GF-D8 (cell line): ENCODE data around the gene UQCR11.

Source experiments
- DNase-seq: peaks from one replicate; lab custom pipeline; 2025; lab: John Stamatoyannopoulos, UW

Gene UQCR11

DNA sequence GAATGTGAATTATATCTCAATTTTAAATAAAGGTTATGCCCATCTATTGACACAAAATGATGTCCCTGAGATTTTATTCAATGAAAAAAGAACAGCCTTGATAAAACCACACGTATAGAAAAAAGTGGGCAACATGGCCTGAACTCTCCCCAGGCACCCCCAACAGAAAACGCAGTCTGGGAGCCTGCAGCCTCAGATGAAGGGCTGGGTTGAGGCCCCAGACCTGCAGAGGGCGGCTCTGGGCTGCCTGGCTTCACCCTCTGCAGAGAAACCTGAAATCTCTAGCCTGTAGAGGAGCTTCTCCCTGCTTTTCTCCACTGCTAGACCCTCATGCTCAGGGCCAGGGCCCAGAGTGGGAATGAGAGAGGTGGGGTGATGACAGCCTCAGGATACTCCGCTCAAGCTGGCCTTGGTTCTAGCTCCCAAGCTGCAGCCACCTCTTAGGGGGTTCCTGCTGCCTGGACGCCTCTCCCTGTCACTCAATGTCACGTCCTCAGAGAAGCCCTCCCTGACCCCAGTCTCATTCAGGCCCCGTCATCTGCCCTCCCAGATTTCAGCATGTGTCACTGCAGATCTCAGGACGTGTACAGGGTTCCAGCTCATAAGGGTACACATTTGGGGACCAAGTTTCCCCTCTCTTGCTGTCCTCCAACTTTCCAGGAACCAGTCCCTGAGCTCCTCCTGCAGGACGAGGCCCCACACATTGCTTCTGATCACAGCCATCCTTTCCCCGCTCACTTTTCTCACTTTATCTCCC lies 14.4 kb downstream of the UQCR11 start:
- DNase-seq = no peak

DNA sequence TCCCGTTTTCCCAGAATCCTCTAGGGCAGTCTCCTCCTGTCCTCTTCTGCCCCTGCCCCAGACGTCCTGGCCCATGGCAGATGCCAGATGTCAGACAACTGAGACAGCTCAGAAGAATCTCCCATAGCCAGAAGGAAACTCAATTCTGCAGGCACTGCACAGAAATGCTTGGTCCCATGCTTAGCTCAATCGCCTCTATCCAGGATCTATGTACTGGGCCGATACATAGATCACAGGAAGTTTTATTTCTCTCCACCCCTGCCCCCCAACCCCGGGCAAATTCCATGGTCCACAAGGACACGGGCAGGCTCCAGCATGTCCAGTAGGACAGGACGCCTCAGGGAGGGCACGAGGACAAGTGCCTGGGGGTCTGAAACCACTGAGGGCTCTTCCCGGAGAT lies 17.4 kb downstream of the UQCR11 start:
- DNase-seq = no peak

DNA sequence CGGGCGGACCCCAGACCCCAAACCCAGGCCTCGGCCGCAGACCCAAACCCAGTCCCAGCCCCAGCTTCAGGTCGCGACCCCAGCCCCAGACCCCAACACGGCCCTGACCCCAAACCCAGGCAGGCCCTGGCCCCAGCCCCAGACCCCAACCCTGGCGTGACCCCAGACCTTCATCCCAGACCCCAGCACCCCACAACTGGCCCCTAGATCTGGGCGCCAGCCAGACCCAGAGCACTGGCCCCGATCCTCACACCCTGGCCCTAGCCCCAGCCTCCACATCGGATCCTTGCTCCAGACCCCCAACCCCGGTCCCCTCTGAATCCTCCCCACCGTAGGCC lies 20.1 kb downstream of the UQCR11 start:
- no peak for DNase-seq

DNA sequence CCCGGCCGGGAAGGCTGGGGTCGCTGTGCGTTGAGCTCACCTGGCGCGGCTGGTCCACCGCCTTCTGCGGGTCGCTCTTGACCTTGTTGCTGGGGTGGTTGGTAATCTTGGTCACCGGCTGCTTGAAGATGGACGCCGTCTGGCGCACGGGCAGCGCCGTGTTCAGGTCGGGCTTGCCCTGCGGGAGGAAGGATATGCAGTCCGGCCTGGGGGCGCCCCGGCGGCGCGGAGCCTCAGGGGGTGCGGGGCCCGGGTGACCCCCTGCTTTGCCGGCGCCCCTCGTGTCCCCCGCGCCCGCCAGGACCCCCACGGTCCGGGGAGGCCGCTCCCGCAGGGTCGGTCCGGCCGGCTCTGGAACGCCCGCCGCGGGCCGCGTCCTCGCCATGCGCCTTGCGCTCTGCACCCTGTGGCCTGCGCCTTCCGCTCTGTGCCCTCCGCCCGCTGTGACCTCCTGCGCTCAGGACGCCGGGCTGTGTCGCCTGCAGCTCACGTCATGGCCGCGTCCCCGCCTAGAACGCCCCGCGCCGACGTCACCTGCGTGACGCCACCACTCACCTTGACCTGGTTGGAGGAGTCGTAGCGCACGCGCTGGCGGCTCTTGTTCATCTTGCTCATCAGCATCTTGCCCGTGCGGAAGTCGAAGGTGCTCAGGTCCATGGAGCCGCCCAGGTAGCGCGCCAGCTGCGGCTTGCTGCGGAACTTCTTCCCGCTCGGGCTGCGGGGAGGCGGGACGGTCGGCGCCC lies 20.6 kb downstream of the UQCR11 start:
- no peak for DNase-seq

DNA sequence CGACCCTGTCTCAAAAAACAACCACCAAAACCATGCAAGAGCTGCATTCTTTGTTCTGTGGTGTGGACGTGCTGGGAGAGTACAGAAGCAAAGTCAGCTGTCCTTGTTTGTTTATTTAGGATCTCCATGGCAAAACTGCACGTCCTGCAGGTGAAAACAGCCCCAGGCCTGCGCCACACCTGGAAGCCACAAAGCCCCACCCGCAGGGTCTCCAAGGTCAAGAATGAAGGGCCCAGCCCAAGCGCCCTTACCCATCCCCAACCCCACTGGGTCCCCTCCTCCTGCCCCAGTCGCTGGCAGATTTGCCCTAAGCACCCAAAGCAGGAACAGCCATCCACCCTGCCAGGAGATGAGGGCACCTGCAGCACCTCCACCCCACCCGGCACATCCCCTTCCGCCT lies 23.1 kb downstream of the UQCR11 start:
- DNase-seq = no peak

DNA sequence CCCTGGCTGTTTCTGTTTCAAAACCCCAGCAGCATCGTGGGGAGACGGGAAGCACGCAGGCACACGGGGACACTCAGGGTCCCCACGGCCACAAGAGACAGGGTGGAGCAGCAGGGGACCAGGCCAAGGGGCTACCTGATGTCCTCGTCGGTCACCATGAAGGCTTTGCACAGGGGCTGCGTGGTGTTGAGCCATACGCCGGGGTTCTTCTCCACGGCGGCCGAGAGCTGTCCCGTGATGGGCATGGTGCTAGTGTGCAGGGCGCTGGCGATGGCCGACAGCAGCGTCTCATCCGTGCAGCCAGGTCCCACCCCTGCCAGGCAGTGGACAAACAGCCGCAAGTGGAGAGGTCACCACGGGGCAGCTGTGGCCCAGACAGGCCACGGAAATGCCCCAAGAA lies 24.3 kb downstream of the UQCR11 start:
- DNase-seq = no peak

DNA sequence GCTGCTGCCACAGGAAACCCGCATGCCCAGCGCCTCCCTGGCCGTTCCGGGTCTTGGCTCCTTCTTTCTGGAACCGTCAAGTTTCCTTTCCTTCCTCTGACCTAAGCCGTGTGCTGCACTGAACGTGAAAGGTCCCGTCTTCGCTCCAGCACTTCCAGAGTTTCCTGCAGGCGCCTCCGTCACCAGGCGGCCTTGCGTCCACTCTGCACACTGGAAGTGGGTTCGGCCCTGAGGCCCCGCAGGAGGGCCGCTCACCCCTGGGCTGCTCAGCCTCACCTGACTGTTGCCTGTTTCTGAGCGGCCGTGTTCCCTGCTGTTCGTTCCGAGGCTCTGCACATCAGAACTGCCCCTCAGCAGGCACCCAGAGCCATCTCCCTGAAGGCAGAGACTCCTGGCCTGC lies 24.9 kb downstream of the UQCR11 start:
- no peak for DNase-seq

DNA sequence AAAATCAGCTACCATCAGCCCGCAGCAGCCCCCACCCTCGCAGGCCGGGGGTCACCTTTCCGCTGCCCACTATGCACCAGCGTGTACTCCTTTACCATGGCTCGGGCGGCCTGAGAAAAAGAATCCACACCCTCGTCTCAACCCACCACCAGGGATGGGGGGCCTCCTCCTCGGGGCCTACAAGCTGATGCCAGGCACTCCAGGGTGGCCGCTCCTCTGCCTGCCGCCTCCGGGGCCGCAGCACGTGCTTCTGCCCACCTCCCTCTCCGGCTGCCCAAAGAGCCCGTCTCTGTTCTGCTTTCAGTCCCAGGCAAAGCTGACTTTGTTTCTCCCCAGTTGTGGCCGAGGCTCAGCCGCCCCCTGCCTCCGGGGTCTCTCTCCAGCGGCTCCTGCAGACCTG lies 26.0 kb downstream of the UQCR11 start:
- no peak for DNase-seq

DNA sequence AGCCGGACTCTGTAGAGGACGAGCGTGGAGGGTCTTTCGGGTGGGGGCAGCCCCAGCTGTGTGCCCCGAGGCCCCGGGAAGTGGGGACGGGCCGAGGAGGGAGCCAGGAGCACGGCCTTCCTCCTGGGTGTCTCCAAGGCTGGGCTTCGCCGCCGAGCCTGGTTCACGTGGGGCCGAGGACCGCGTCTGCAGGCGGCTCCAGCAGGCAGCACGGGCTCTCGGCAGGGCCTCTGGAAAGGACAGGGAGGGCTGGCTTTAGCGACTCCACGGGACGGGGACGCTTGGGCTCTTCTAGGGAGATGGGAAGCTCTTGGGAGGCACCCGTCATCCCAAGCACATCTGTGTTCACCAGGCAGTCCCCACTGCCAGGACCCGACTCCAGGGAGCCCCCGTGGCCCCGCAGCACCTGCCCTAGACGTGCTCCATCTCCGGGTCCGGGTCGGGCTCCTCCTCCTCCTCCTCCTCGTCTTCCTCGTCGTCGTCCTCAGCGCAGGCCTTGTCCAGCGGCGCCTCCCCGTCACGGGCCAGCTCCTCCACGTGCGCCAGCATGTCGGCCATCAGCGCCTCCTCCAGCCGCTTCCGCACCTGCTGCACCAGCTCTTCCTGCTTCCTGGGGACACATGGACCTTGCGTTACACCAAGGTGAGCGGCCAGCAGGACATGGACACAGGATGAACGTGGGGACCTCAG lies 27.2 kb downstream of the UQCR11 start:
- no peak for DNase-seq

DNA sequence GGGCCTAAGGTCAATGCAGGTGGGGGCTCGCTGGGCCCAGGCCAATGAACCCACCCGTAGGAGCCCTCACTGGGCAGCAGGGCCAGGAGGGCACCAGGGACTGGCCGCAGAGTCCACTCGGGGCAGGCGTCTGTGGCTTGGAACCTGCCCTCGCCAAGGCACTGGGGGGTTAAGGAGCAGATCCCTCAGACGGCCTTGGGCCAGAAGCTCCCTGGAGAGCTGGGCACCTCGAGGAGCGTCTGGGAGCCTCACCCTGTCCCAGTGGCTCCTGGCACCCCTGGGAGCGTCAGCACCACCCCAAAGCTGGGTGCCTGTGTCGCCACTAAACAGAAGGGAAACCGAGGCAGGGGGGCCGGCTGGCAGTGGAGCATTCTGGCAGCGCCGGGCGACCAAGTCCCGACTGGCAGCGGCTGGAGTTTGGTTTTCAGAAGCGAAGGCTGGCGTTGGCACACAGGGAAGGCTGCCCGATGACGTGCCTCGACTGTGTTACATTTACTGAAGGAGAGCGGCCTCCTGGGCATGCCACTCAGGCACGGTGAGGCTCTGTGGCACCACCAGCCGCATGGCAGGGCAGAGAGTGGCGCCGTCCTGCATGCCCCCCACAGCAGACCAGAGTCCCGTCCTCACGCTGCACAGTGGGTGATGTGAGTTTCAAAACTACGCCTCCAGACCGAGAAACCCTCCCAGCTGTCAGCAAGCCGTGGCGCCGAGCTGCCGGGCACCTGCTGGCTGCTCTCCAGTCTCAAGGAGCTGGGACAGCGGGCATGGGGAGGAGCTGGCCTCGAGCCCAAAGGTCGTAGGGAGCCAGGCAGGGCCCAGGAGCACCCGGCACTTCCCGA lies 28.0 kb downstream of the UQCR11 start:
- no peak for DNase-seq

DNA sequence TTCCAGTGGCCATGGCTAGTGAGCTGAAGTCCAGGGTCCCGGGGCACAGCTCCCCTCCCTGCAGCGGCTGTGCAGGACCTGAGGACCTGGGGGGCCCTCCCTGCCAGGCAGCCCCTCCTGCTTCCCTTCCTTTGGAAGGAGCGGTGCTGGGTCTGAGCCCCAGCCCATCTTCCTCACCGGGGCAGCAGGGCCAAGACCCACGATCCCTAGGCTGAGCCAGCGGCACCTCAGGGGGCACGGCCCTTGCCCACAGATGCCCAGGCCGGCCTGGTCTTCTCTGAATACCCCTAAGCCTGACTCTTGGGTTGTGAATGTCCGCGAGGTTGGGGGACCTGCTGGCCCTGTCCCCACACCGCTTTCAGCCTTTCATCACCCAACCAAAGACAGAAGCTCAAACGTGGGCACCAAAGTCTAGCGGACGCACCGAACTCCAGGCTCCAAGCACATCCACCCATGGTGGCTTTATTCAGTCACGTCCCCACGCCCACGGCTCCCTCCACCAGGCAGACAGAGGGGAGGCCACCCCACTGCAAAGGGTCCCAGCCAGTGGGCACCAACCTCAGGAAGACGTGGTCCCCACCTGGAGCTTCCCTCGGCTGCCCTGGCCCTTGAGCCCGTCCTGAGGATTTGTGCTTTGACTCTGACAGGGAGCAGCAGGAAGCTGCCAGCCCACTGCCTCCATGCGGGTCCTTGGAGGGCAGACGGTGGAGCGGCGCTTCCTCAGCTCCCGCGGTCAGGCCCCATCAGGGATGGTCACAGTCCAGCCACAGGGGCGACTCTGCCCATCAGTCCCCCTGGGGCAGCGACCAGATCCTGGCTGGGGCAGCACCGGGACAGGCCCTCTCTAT lies 28.8 kb downstream of the UQCR11 start:
- no peak for DNase-seq

DNA sequence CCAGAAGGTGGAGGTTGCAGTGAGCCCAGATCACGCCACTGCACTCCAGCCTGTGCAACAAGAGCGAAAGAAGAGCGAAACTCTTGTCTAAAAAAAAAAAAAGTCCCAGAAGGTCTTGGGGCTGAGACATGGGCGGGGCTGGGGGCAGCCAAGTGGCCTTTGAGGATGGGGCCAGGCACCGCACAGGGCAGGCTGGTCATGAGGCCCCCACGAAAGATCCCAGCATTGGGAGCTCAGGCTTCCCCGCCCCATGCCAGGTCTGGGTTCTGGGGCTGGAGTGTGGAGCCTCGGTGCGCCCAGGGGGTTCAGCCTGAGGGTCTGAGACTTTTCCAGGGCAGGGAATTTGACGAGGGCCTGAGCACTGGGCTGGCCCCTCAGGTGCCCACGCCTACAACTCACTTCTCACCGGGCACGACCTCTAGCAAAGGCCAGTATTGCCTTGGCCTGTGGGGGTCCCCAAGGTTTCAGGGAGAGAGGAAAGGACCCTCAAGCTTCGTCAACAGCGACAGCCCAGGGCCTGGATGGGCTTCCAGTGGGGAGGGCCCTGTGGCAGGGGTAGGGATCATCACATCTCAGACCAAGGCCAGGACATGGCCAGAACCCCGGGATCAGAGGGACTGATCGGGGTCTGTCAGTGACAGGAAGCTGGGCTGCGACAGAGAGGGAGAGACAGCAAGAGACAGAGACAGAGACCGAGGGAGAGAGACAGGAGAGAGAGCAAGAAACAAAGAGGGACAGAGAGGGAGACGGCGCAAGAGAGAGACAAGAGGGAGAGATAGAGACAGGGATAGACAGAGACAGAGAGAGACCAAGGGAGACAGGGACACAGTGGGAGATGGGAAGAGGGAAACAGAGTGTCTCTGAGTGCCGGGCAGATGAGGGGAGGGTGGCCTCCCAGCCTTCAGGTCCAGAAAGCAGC lies 29.7 kb downstream of the UQCR11 start:
- no peak for DNase-seq

DNA sequence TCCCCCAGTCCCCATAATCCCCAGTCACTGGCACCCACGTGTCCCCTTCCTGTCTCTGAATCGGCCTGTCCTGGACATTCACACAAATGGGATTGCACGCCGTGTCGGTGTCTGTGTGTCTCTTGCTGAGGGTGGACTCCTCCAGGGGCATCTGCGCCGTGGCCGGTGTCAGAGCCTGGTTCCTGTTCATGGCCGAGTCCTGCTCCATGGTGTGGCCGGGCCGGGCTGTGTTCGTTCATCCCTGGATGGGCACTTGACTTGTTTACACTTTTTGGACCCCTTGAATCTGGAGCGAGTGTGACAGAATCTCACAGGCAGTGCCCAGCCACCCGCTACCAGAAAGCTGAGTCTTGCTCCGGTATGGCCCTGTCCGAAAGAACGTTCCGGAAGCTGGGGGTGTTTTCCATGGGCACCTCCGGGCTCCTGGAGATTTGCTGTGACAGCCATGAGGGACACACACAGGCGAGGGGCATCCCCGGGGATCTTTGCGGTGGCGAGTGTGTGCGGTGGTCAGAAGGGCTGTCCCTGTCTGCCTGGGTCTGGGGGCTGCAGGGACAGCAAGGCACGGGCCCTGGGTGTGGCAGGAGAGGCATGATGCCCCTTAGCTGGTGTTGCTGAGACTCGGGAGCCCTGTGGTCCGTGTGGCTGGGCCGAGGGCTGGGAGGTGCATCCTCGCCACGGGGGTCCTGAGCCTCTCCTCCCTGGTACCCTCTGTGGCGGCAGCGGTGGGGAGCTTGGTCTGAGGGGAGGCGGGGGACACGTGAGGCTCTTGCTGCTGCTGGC lies 30.7 kb downstream of the UQCR11 start:
- DNase-seq = no peak

DNA sequence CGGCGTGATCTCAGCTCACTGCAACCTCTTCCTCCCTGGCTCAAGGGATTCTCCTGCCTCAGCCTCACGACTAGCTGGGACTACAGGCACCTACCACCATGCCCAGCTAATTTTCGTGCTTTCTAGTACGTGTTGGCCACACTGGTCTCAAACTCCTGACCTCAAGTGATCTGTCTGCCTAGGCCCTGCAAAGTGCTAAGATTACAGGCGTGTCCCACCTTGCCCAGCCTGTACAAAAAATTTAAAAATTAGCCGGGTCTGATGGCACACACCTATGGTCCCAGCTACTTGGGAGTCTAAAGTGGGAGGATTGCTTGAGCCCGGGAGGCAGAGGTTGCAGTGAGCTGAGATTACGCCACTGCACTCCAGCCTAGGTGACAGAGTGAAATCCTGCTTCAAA lies 32.5 kb downstream of the UQCR11 start:
- no peak for DNase-seq

DNA sequence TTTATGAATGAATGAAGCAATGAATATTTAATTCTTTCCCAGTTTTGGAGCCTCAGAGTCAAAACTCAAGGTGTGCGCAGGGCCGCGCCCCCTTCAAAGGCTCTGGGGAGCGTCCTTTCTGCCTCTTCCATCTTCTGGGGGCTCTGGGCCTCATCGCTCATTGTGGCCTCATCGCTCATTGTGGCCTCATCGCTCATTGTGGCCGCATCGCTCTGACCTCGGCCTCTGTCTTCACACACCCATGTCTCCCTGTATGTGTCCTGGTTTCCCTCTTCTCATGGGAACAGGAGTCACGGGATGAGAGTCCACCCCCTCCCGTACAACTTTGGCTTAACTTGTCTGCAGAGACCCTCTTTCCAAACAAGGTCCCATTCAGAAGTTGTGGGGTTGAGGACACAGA lies 33.9 kb downstream of the UQCR11 start:
- DNase-seq = no peak

DNA sequence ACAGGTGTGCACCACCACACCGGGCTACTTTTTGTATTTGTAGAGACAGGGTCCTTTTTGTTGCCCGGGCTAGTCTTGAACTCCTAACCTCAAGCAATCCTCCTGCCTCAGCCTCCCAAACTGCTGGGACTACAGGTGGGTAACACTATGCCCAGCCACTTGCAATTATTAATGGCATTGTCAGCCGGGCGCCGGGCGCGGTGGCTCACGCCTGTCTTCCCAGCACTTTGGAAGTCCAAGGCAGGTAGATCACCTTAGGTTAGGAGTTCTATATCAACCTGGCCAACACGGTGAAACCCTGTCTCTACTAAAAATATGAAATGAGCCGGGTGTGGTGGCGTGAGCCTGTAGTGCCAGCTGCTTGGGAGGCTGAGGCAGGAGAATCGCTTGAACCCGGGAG lies 34.4 kb downstream of the UQCR11 start:
- DNase-seq = no peak

DNA sequence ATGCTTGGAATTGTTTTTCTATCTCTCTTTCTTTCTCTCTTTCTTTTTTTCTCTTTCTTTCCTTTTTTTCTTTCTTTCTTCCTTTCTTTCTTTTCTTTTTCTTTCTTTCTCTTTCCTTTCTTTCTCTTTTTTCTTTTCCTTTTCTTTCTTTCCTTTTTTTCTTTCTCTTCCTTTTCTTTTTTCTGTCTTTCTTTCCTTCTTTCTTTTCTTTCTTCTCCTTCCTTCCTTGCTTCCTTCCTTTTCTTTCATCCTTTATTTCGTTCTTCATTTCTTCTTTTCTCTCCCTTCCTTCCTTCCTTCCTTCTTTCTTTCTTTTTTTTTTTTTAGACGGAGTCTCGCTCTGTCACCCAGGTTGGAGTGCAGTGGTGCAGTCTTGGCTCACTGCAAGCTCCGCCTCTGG lies 35.3 kb downstream of the UQCR11 start:
- no peak for DNase-seq

DNA sequence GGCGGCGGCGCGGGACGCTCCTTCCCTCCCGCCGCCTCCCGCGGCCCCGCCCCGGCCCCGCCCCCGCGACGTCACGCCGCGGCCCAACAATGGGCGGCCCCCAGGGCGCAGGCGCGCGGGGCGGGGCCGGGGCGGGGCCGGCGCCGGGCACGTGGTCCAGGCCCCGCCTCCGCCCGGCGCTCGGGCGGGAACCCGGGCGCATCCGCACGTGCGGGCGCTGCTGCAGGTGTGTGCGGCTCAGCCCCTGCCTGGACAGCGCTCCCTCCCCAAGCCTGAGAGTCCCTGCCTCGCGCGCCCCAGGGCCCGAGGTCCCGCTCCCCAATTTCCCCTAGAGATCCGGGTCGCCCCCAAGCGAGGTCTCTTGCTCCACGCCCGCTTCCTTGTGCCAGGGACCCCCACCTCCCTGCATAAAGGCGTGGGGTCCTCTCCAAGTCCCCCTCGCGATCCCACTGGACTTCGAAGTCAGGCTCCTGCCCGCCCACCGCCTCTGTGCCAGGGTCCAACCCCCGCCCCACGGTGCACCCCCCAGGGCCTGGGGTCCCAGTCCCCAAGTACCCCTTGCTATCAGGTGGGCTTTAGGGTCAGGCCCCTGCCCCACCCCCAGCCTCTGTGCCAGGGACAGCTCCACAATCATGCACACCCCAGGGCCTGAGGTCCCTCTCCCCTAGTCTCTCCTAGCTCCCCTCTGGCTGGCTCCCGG lies 36.8 kb downstream of the UQCR11 start, which contains the start of gene MEX3D:
TSS of gene MEX3D (minus strand) at position 6 of the 700 bp plus-strand sequence. CDS start 267 bp downstream, outside the sequence.
- DNase-seq = no peak

DNA sequence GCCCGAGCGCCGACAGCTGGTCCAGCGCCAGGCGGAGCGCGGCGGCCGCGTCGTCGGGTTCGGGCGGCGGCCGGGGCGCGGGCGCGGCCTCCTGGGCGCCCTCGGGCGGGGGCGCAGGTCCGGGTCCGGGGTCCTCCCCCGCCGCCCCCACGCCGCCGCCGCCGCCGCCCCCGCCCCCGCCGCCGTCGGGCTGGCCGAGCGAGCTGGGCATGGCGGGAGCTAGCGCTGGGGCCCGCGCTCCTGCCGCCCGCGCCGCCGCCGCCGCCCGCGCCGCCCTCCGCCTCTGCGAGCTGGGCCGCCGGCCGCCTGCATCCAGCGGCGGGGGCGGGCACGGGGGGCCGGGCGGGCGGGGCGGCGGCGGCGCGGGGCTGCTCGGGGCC lies 37.4 kb downstream of the UQCR11 start:
- DNase-seq = no peak
